Skin of body (tissue), 2 donors: ENCODE measurements around the gene MFAP3L. TPM values are rescaled to one million over a fixed set of nuclear protein-coding genes. Genes with fewer than 3 reads are reported as not detected.
"Not testable (repeated sequence)": the region's sequence is repeated elsewhere in the genome, so short reads cannot be mapped to it uniquely, and the experiment has no call there.

ENCODE experiments used
- DNase-seq: peaks from one replicate; lab custom pipeline; 2025; lab: John Stamatoyannopoulos, UW
- total RNA-seq: library from RNA; depleted of rRNA; stranded (reverse); fragments of >200 nt; gene quantifications from one replicate; pipeline ENCODE4 v1.2.3, GENCODE V29; 2014

Gene MFAP3L
- total RNA-seq, 1 donor from 2014 or later, result 10.5 TPM

- DNase-seq, result no peak
Observed at GRCh38 chr4:169987327-169988228, 38.6 kb downstream of the MFAP3L start.

DNA sequence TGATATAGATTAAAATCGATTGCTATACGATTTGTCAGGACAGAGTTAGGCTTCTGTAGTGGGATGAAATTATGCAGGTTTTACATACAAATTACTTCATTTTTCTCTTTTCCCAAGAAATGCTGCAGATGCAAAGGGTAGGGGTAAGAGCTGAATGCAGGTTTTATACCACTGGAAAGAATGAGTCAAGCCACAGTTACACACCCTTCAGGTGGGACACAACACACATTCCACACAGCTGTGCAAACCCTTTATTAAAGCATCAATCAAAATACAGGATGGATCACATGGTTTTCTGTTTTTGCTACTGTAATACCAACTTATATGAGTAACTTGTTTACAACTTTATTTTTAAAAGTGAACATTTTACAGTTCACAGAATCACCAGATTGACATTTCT lies 39.8 kb downstream of the MFAP3L start:
- no peak for DNase-seq

GRCh38 chr4:169985881-169986280 lies 40.3 kb downstream of the MFAP3L start:
- no peak for DNase-seq

- no peak for DNase-seq
Observed at GRCh38 chr4:169984745-169985144, 41.5 kb downstream of the MFAP3L start.

- no peak for DNase-seq
Observed at GRCh38 chr4:169984173-169984572, 42.0 kb downstream of the MFAP3L start.

- DNase-seq, result no peak
Observed at GRCh38 chr4:169976951-169977350, 49.2 kb downstream of the MFAP3L start.

- no peak for DNase-seq
Observed at GRCh38 chr4:169975838-169976796, 50.1 kb downstream of the MFAP3L start.

DNA sequence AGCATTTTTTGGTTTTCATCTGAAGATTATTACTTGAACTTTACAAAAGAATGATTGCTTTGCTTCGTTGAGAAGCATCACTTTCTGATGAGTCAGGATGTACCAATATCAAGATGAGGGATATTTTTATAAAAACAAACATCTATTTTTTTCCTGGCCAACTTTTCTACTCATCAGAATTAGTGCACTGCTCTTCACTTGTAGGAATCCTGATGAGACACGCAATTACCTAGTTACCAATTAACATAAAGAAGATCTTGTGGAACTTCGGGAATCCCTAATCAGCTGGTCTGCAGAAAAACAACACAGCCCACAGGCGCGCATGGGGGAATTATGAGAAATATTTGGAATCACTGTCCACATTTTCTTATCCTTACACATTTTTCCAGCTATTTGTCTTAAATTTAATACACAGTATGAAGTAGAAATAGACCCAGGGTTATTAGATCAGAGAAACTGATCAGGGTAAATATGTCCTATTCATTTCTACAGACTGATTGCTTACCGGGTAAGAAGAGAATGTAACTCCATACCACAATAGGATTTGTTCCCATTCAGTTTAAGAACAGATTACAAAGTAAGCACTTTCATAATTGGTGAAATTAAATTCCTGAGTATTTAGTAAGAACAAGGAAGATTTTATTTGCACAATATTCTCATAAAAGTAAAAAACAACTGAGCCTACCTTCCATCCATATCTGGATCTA lies 50.9 kb downstream of the MFAP3L start:
- DNase-seq, result no peak

DNA sequence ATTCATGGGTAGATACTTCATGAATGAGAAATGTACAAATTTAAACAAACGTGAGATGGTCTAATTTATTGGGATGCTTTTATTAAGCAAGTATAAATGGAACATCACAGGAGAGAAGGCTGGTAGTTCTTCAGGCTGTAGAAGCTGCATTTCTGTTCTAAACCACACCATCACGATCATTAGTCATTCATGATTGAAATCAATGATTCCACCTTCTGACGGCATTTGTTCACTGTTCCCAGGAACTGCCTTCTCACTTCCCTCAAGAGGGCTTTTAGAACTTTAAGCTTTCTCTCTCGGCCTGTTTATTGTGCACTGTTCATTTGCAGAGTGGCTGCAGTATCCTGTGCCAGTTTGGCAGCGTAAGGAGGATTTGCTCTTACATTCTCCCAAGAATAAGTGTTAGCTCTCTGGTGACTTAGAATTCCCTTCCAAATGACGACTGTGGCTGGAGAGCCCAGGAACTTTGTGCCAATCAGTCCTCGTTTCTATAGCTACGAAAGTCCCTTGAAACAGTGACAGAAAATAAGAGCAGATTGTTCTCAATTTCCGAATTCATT lies 54.7 kb downstream of the MFAP3L start:
- no peak for DNase-seq

- no peak for DNase-seq
Observed at GRCh38 chr4:169968999-169969398, 57.2 kb downstream of the MFAP3L start.

GRCh38 chr4:169963998-169964397 lies 62.2 kb downstream of the MFAP3L start:
- no peak for DNase-seq

GRCh38 chr4:169959254-169959653 lies 66.9 kb downstream of the MFAP3L start:
- DNase-seq, result no peak

DNA sequence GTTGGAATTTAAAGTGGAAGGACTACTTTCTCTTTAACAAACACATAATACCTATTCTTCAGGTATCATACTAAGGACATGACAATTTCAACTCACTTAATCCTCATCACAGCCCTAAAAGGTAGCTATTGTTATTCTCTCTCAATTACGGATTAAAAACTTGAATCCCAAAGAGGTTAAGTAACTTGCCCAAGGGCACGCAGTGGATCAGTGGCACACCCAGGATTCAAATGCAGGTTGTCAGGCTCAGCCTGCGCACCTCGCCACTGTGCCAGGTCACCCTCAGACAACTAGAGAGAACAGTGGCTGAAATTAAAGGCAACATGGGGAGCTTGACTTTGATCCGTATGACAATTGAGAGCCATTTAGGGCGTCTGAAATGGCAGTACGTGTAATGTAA lies 67.6 kb downstream of the MFAP3L start:
- DNase-seq, result no peak

GRCh38 chr4:169957785-169958184 lies 68.4 kb downstream of the MFAP3L start:
- no peak for DNase-seq

DNA sequence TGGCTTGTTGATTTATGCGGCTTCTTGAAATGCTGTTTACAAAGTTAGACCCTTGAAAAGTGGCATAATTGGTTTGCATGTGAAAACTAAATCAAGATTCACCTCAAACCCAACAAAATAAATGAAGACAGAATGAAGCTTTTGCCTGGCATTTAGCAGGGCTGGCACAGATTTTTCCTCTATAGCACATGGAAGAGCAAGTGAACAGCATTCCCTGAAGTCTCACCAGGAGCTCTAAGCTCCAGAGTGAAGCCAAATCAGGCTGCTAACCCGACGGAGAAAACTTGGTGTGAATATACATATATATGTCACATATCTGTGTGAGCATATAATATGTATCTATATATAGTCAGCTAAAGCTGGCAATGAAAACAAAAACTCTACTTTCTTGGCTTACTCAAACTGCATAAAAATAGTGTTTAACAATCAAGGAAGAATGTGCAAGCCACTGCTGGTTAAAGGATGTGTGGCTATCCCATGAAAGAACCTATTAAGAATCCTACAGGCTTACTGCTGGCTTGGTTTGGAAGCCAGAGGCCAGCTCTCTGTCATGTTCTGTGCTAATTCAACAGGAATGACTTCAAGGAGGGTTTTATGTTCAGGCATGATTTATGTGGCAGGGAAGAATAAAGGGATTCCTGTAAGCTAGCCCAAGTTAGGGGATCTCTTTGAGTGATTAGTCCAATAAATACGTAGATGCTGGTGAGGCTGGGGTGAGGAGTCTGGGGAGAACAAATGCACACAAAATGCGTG lies 69.9 kb downstream of the MFAP3L start:
- DNase-seq, result no peak

DNA sequence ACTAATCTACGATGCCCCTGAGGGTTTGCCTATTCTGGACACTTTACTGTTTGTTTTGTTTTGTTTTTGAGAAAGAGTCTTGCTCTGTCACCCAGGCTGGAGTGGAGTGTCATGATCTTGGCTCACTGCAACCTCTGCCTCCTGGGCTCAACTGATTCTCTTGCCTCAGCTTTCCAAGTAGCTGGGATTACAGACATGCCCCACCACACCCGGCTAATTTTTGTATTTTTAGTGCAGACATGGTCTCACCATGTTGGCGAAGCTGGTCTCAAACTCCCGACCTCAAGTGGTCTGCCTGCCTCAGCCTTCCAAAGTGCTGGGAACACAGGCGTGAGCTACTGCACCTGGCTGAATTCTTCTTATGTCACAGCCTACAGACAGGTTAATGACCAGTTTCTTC lies 70.7 kb downstream of the MFAP3L start:
- DNase-seq, result no peak

DNA sequence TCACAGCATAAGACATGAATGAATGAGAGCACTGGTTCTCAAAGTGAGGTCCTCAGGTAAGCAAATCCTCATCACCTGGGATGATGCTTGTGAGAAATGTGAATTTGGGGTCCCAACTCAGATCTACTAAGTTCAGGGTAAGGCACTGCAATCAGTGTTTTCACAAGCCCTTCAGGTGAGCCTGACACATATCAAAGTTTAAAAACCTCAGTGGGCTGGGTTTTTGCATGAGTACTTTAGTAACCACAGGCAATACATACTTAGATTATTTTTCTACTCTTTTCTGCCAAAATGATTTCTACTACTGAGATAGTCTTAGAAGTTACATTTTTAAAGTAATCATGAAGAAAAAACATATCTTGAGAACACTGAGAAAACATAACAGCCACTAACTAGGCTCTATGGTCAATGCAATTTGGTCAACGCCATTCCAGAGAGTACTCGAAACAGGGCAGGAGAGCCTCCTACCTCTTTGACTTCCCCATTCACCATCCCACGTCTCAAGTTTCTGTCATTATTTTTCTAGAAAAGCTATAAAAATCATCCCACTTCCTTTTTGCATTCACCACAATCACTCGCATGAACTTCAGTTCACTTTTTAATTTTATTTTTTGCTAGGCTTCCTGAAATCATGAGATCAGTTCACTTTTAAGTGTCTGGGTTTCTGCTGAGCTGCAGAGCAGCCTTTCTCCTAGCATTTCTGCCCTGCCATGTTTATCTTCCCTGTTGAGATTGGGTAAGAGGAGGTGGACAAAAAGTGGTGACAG lies 73.8 kb downstream of the MFAP3L start:
- DNase-seq, result no peak

DNA sequence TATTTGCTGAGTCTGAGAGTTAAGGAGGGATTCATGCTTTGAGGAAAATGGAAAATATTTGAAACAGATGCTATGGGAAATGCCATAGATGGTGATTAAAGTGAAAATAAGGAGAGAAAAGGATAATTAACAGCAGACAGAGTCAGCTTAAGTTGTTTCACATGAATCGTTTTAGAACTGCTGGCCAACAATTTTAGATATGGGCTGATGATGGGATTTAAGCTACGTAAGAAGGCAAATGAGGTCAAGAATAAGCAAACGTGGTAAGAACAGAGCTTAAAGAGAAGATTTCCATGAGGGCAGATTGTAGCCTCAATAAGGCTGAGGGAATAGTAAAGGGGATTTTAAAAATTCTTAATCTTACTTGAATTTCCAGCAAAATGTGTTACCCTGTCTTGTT lies 77.9 kb downstream of the MFAP3L start:
- DNase-seq, result no peak

GRCh38 chr4:169945636-169946035 lies 80.6 kb downstream of the MFAP3L start:
- no peak for DNase-seq

GRCh38 chr4:169943601-169944000 lies 82.6 kb downstream of the MFAP3L start:
- not testable (repeated sequence) for DNase-seq
